Mesendoderm (in vitro differentiated cells): ENCODE measurements around the gene SYNE2.

Experiments
- DNase-seq: peaks from one replicate; pipeline ENCODE4 v3.0.0; 2013
- H2AK5ac ChIP-seq: 2 replicates; pipeline ENCODE4 v1.6.1; 2013; ENCODE audit warnings: low read length, inconsistent platforms
- H2BK120ac ChIP-seq: 2 replicates; pipeline ENCODE4 v1.6.1; 2013; ENCODE audit warnings: low read depth, mild to moderate bottlenecking, low read length, moderate library complexity, mixed read lengths
- H2BK15ac ChIP-seq: replicated peaks from 2 replicates; pipeline ENCODE4 v1.6.1; 2013; ENCODE audit warnings: low read depth, mild to moderate bottlenecking, moderate library complexity
- H2BK5ac ChIP-seq: 2 replicates; pipeline ENCODE4 v1.6.1; 2013; ENCODE audit warnings: low read length, inconsistent platforms
- H3K18ac ChIP-seq: 2 replicates; pipeline ENCODE4 v1.6.1; 2013; ENCODE audit warnings: mild to moderate bottlenecking, low read length, mixed read lengths
- H3K23ac ChIP-seq: one replicate; pipeline ENCODE4 v1.6.1; 2013; ENCODE audit warnings: low read length
- H3K27ac ChIP-seq: 2 replicates; pipeline ENCODE4 v1.5.1; 2013; ENCODE audit warnings: low read depth, mild to moderate bottlenecking, inconsistent platforms, low read length, moderate library complexity
- H3K27me3 ChIP-seq: 2 replicates; pipeline ENCODE4 v1.6.1; 2013; ENCODE audit warnings: low read length, control low read depth, mild to moderate bottlenecking, inconsistent platforms; ENCODE audit not compliant: insufficient read depth, poor library complexity
- H3K36me3 ChIP-seq: 2 replicates; pipeline ENCODE4 v1.6.1; 2013; ENCODE audit warnings: low read length, inconsistent platforms; ENCODE audit not compliant: control insufficient read depth, insufficient read depth
- H3K4ac ChIP-seq: one replicate; pipeline ENCODE4 v1.6.1; 2013; ENCODE audit warnings: low read depth, mild to moderate bottlenecking, low read length, moderate library complexity
- H3K4me1 ChIP-seq: 2 replicates; pipeline ENCODE4 v1.6.1; 2013; ENCODE audit warnings: low read depth, low read length, inconsistent platforms; ENCODE audit not compliant: control insufficient read depth
- H3K4me2 ChIP-seq: 2 replicates; pipeline ENCODE4 v1.6.1; 2013; ENCODE audit warnings: low read length
- H3K4me3 ChIP-seq: 2 replicates; pipeline ENCODE4 v1.5.1; 2013; ENCODE audit warnings: mild to moderate bottlenecking, low read length
- H3K56ac ChIP-seq: one replicate; pipeline ENCODE4 v1.6.1; 2013; ENCODE audit warnings: low read length
- H3K79me1 ChIP-seq: 2 replicates; pipeline ENCODE4 v1.6.1; 2013; ENCODE audit warnings: low read length, inconsistent platforms
- H3K79me2 ChIP-seq: 2 replicates; pipeline ENCODE4 v1.6.1; 2013; ENCODE audit warnings: mild to moderate bottlenecking, low read length; ENCODE audit not compliant: control insufficient read depth, insufficient read depth
- H3K9ac ChIP-seq: 2 replicates; pipeline ENCODE4 v1.6.1; 2013; ENCODE audit warnings: low read length, inconsistent platforms
- H4K5ac ChIP-seq: one replicate; pipeline ENCODE4 v1.6.1; 2013; ENCODE audit warnings: low read length
- H4K8ac ChIP-seq: one replicate; pipeline ENCODE4 v1.6.1; 2013; ENCODE audit warnings: low read depth, mild to moderate bottlenecking, control low read depth, low read length, moderate library complexity
- WGBS: extraction: QIAGEN DNeasy Blood & Tissue Kit; methylation state at CpG from one replicate; pipeline ENCODE4 v1.1.7; 2013; ENCODE audit warnings: low lambda C conversion rate, missing lambda C conversion rate; ENCODE audit not compliant: insufficient coverage; ENCODE audit errors: extremely low coverage; 5-methylcytosine and 5-hydroxymethylcytosine counted together

Gene SYNE2

DNA sequence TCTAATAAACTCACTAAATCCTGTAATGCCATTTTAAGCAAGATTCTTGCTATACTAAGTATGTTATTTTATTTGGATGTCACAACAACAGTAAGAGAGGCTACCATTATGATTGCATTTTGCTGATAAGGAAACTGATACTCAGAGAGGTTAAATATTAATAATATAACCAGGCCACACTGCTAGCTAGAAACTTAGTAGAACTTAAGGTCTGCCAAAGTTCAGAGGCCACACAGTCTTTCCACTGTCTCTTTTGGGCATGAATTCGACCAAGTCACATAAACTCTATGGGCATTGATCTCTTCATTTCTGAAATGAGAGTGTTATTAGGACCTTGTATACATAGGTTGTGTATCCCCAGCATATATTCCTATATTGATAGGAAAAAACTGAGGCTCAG lies 147.9 kb downstream of the SYNE2 start:
- H3K9ac ChIP-seq: no peak overlapping the region
- no CpG with 5 or more reads among the region's 1 CpG for WGBS
- H2BK15ac ChIP-seq: no peak overlapping the region
- no peaks in the 10 kb centered on the region for H3K79me2 ChIP-seq
- no peak for DNase-seq
- no peak overlapping the region for H3K4me3 ChIP-seq
- H4K5ac ChIP-seq: no peak overlapping the region
- H3K27me3 ChIP-seq: no peaks in the 10 kb centered on the region
- no peaks in the 10 kb centered on the region for H3K4me1 ChIP-seq
- H2BK120ac ChIP-seq: no peak overlapping the region
- no peak overlapping the region for H3K4me2 ChIP-seq
- H3K23ac ChIP-seq: no peak overlapping the region
- H2BK5ac ChIP-seq: no peak overlapping the region
- no peak overlapping the region for H3K18ac ChIP-seq
- no peak overlapping the region for H3K27ac ChIP-seq
- H3K36me3 ChIP-seq: no peaks in the 10 kb centered on the region
- no peak overlapping the region for H2AK5ac ChIP-seq
- no peak overlapping the region for H3K56ac ChIP-seq
- H3K79me1 ChIP-seq: no peaks in the 10 kb centered on the region
- no peak overlapping the region for H3K4ac ChIP-seq
- no peak overlapping the region for H4K8ac ChIP-seq

DNA sequence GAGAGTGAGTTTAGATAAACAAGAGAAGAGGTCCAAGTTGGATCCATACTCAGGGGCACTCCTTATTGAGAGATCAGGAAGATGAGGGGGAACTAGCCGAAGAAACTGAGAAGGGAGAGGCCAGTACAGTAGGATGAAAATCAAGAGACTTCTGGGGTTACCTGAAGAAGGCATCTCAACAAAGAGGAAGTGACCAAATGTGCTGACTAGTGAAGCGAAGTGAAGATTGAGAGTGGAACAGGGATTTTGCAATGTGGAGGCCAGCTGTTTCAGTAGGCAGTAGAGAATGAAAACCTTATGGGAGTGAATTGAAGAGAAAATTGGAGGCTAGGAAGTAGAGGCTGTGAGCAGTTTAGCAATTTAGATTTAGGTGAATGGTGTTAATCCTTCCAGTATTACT lies 153.0 kb downstream of the SYNE2 start:
- no CpG with 5 or more reads among the region's 2 CpGs for WGBS
- Histone ChIP-seq H3K4me2 (no peak overlapping the region), H2AK5ac (no peak overlapping the region), H4K8ac (no peak overlapping the region), H3K4me1 (no peaks in the 10 kb centered on the region), H3K23ac (no peak overlapping the region), H3K9ac (no peak overlapping the region), H2BK15ac (no peak overlapping the region), H3K79me1 (no peaks in the 10 kb centered on the region), H3K4me3 (no peak overlapping the region), H3K56ac (no peak overlapping the region), H2BK5ac (no peak overlapping the region), H3K36me3 (no peaks in the 10 kb centered on the region), H3K27me3 (no peaks in the 10 kb centered on the region), H3K27ac (no peak overlapping the region), H3K18ac (no peak overlapping the region), H4K5ac (no peak overlapping the region), H3K4ac (no peak overlapping the region), H3K79me2 (no peaks in the 10 kb centered on the region), H2BK120ac (no peak overlapping the region)
- no peak for DNase-seq

DNA sequence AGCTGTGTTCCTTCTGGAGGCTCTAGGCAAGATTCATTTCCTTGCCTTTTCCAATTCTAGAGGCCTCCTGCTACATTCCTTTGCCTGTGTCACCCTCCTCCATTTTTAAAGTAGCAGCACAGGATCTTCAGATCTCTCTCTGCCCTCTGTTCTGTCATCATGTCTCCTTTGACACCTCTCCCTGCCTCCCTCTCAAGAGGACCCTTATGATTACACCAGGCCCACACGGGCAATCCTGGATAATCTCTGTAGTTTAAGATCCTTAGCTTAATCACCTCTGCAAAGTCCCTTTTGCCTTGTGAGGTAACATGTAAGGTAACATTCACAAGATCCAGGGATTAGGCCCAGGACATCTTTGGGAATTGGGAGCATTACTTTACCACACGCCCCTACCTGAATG lies 155.2 kb downstream of the SYNE2 start:
- no peak overlapping the region for H3K4me2 ChIP-seq

DNA sequence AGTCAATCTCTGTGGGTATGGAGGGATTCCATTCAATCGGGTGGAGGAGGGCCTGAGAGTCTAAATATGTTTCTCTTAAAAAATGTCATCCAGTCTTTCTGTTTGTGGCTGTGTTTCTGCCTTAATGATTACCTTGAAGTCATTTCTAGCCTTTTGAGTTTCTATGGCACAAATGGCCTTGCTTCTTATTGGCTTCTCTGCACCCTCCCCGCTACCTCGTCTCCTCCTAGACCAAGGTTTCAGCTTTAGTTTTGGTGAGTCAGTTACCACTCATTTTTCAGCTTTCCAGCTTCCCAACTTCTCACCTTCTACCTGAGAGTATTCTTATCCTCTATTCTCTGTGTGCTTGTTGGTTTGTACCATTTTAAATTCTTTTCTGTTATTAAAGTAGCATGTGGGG lies 159.2 kb downstream of the SYNE2 start:
- Histone ChIP-seq H3K4me3 (no peak overlapping the region), H3K4me1 (no peaks in the 10 kb centered on the region), H4K5ac (no peak overlapping the region), H3K23ac (no peak overlapping the region), H2BK5ac (no peak overlapping the region), H3K4me2 (no peak overlapping the region), H3K27ac (no peak overlapping the region), H3K56ac (no peak overlapping the region), H3K79me1 (no peaks in the 10 kb centered on the region), H3K4ac (no peak overlapping the region), H2AK5ac (no peak overlapping the region), H3K27me3 (no peaks in the 10 kb centered on the region), H3K79me2 (no peaks in the 10 kb centered on the region), H2BK120ac (no peak overlapping the region), H4K8ac (no peak overlapping the region), H3K9ac (no peak overlapping the region), H3K18ac (no peak overlapping the region), H2BK15ac (no peak overlapping the region), H3K36me3 (no peaks in the 10 kb centered on the region)
- DNase-seq: no peak
- WGBS: no CpG with 5 or more reads among the region's 3 CpGs

More for the DNA sequence above, 155.2 kb downstream of the SYNE2 start:
- Histone ChIP-seq H3K18ac (no peak overlapping the region), H3K4me3 (no peak overlapping the region), H2AK5ac (no peak overlapping the region), H3K27ac (no peak overlapping the region), H3K56ac (no peak overlapping the region), H4K5ac (no peak overlapping the region), H3K4me1 (no peaks in the 10 kb centered on the region), H3K9ac (no peak overlapping the region), H3K23ac (no peak overlapping the region), H3K79me1 (no peaks in the 10 kb centered on the region), H2BK120ac (no peak overlapping the region), H2BK15ac (no peak overlapping the region), H3K79me2 (no peaks in the 10 kb centered on the region), H2BK5ac (no peak overlapping the region), H3K4ac (no peak overlapping the region), H3K27me3 (no peaks in the 10 kb centered on the region), H3K36me3 (no peaks in the 10 kb centered on the region), H4K8ac (no peak overlapping the region)
- WGBS: no CpG with 5 or more reads among the region's 2 CpGs
- no peak for DNase-seq

DNA sequence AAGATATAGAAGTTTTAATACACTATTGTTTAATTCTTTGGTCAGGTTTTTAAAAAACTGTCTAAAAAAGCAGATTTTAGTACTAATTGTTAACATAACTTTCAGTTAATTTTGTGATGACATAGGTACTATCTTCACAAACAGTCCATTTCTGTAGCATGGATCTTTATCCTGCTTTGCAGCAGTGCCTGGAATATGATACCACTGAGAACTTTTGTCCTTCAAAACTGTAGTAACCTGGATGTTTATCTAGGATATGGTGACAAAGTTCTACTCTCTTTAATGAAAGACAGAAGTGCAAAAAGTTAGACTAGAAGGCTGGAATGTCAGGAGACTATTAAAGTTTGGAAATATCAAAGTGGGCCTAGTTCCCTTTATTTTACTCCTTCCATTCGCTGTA lies 159.9 kb downstream of the SYNE2 start:
- H3K79me2 ChIP-seq: no peaks in the 10 kb centered on the region
- H3K79me1 ChIP-seq: no peaks in the 10 kb centered on the region
- H3K36me3 ChIP-seq: no peaks in the 10 kb centered on the region

GRCh38 chr14:64025479-64025878 lies 172.7 kb downstream of the SYNE2 start:
- H3K4ac ChIP-seq: no peak overlapping the region
- H3K27me3 ChIP-seq: no peaks in the 10 kb centered on the region
- H3K36me3 ChIP-seq: no peaks in the 10 kb centered on the region
- no peak overlapping the region for H3K4me3 ChIP-seq
- no peaks in the 10 kb centered on the region for H3K4me1 ChIP-seq
- H2BK15ac ChIP-seq: no peak overlapping the region
- no peak overlapping the region for H3K18ac ChIP-seq
- H2BK120ac ChIP-seq: no peak overlapping the region
- no peak overlapping the region for H3K4me2 ChIP-seq
- H4K8ac ChIP-seq: no peak overlapping the region
- H3K79me2 ChIP-seq: no peaks in the 10 kb centered on the region
- H3K23ac ChIP-seq: no peak overlapping the region
- H3K27ac ChIP-seq: no peak overlapping the region
- no peak overlapping the region for H3K9ac ChIP-seq
- no peak overlapping the region for H2BK5ac ChIP-seq
- H3K56ac ChIP-seq: no peak overlapping the region
- no peak overlapping the region for H4K5ac ChIP-seq
- DNase-seq: no peak
- H2AK5ac ChIP-seq: no peak overlapping the region
- no peaks in the 10 kb centered on the region for H3K79me1 ChIP-seq
- no CpG with 5 or more reads among the region's 3 CpGs for WGBS

More for the DNA sequence above, 159.9 kb downstream of the SYNE2 start:
- Histone ChIP-seq H2BK120ac (no peak overlapping the region), H4K5ac (no peak overlapping the region), H4K8ac (no peak overlapping the region), H3K4me3 (no peak overlapping the region), H2BK5ac (no peak overlapping the region), H3K27me3 (no peaks in the 10 kb centered on the region), H3K4me1 (no peaks in the 10 kb centered on the region), H3K9ac (no peak overlapping the region), H3K18ac (no peak overlapping the region), H3K23ac (no peak overlapping the region), H2BK15ac (no peak overlapping the region), H3K56ac (no peak overlapping the region), H2AK5ac (no peak overlapping the region), H3K4ac (no peak overlapping the region), H3K4me2 (no peak overlapping the region), H3K27ac (no peak overlapping the region)
- DNase-seq: no peak
- WGBS: no CpG with 5 or more reads among the region's 1 CpG
